Endothelial cell of umbilical vein (primary cell): Measurements from ENCODE around the gene EIF3J. TPM values are rescaled to one million over a fixed set of nuclear protein-coding genes. Genes with fewer than 3 reads are reported as not detected.
A peak's percentile ranks its signal among the peaks of the same experiment; 100 is the strongest.

Experiments
- BruUV-seq: library from RNA; stranded (reverse); fragments of 400-500 nt; replicated peaks from 2 replicates; lab custom pipeline; 2021; lab: Mats Ljungman, UMichigan
- CTCF ChIA-PET: fragments of 300-600, 350-600 bp; sonication (Branson Sonifier 250); formaldehyde crosslinking; loops from one replicate; lab custom pipeline; 2021; ENCODE audit warnings: antibody characterized with exemption, inconsistent platforms; lab: Charles Lee
- POLR2A ChIA-PET: fragments of 300-600, 350-600 bp; sonication (Branson Sonifier 250); formaldehyde crosslinking; loops from one replicate; lab custom pipeline; 2021; ENCODE audit warnings: antibody characterized with exemption, inconsistent platforms; lab: Charles Lee
- DNase-seq: peaks from one replicate; pipeline ENCODE4 v3.0.0-alpha.2; 2011; ENCODE audit warnings: low read depth, low spot score
- FAIRE-seq: peaks from 2 replicates; lab custom pipeline; 2011; peaks lifted over from hg19 to GRCh38; lab: Jason Lieb, UNC
- H2AFZ ChIP-seq: 2 replicates; pipeline ENCODE4 v1.6.0; 2012; ENCODE audit warnings: low read depth, low read length, control low read depth, inconsistent platforms
- H3K27ac ChIP-seq: 2 replicates; pipeline ENCODE4 v1.5.1; 2011; ENCODE audit warnings: low read depth, mild to moderate bottlenecking, control low read depth, low read length, moderate library complexity; ENCODE audit not compliant: insufficient read depth
- H3K27me3 ChIP-seq, 2 experiments: 2 replicates each; pipeline versions ENCODE4 v1.6.0 to v1.6.1; 2011; ENCODE audit warnings: low read length in 2 of 2, mixed read lengths in 1 of 2; ENCODE audit not compliant: control insufficient read depth in 2 of 2, insufficient read depth in 2 of 2
- H3K36me3 ChIP-seq, 2 experiments: 2 replicates in 1 of 2; 3 replicates in 1 of 2; pipeline ENCODE4 v1.5.1; 2011; ENCODE audit warnings: low read length in 2 of 2, mild to moderate bottlenecking in 1 of 2, moderate library complexity in 1 of 2; ENCODE audit not compliant: control insufficient read depth in 2 of 2, insufficient read depth in 2 of 2; ENCODE audit errors: extremely low read depth in 1 of 2
- H3K4me1 ChIP-seq: 3 replicates; pipeline ENCODE4 v1.5.1; 2011; ENCODE audit warnings: mild to moderate bottlenecking, low read length; ENCODE audit not compliant: control insufficient read depth, insufficient read depth; ENCODE audit errors: extremely low read depth
- H3K4me2 ChIP-seq: 2 replicates; pipeline ENCODE4 v1.6.1; 2011; ENCODE audit warnings: low read length, control low read depth, mixed read lengths; ENCODE audit not compliant: insufficient read depth
- H3K4me3 ChIP-seq, 3 experiments: fragments of 200-600 bp in 1 of 3; sonication (generic), shearing (Covaris generic) in 1 of 3; replicated peaks in 1 of 3; 2 replicates each; pipeline ENCODE4 v1.5.1; 2011 to 2016; ENCODE audit warnings: control low read depth in 3 of 3, low read length in 3 of 3, mild to moderate bottlenecking in 2 of 3, inconsistent platforms in 1 of 3, low read depth in 1 of 3, moderate library complexity in 1 of 3; ENCODE audit not compliant: insufficient read depth in 1 of 3
- H3K79me2 ChIP-seq: 2 replicates; pipeline ENCODE4 v1.6.0; 2012; ENCODE audit warnings: low read length, inconsistent platforms; ENCODE audit not compliant: control insufficient read depth, insufficient read depth
- H3K9ac ChIP-seq: replicated peaks from 2 replicates; pipeline ENCODE3; 2011; ENCODE audit warnings: low read length, control low read depth; ENCODE audit not compliant: insufficient read depth; ENCODE audit errors: extremely low read depth
- H3K9me1 ChIP-seq: replicated peaks from 3 replicates; pipeline ENCODE4 v1.6.0; 2011; ENCODE audit warnings: mild to moderate bottlenecking, low read length; ENCODE audit not compliant: control insufficient read depth, insufficient read depth; ENCODE audit errors: extremely low read depth
- H3K9me3 ChIP-seq: replicated peaks from 2 replicates; pipeline ENCODE4 v1.5.1; 2012; ENCODE audit warnings: low read length, inconsistent platforms; ENCODE audit not compliant: control insufficient read depth, insufficient read depth
- H4K20me1 ChIP-seq: replicated peaks from 2 replicates; pipeline ENCODE3; 2011; ENCODE audit warnings: mild to moderate bottlenecking, low read length; ENCODE audit not compliant: control insufficient read depth, insufficient read depth; ENCODE audit errors: extremely low read depth
- EZH2 ChIP-seq: IDR thresholded peaks from 2 replicates; pipeline ENCODE4 v1.6.1; 2012; ENCODE audit warnings: borderline replicate concordance, low read depth, mild to moderate bottlenecking, moderate library complexity, low read length, inconsistent platforms; ENCODE audit not compliant: severe bottlenecking
- FOS ChIP-seq: IDR thresholded peaks from 2 replicates; pipeline ENCODE4 v1.6.1; 2011; ENCODE audit warnings: mild to moderate bottlenecking, low read length, moderate library complexity, borderline replicate concordance; ENCODE audit not compliant: insufficient read depth
- GATA2 ChIP-seq: IDR thresholded peaks from 2 replicates; pipeline ENCODE4 v1.7.0; 2011; ENCODE audit warnings: low read depth, mild to moderate bottlenecking, moderate library complexity, mixed read lengths, low read length; ENCODE audit not compliant: insufficient read length, insufficient read depth
- JUN ChIP-seq: IDR thresholded peaks from 2 replicates; pipeline ENCODE4 v1.6.1; 2011; ENCODE audit warnings: borderline replicate concordance, low read depth; ENCODE audit not compliant: insufficient read length, insufficient read depth
- MYC ChIP-seq: IDR thresholded peaks from one replicate; pipeline ENCODE4 v1.6.1; 2011; ENCODE audit warnings: mild to moderate bottlenecking, low read depth, low read length
- POLR2A ChIP-seq: IDR thresholded peaks from 2 replicates; pipeline ENCODE4 v1.6.1; 2012; ENCODE audit warnings: low read depth, mild to moderate bottlenecking, control low read depth, low read length
- POLR2AphosphoS5 ChIP-seq: IDR thresholded peaks from 2 replicates; pipeline ENCODE4 v1.6.1; 2012; ENCODE audit warnings: low read depth, mild to moderate bottlenecking, control low read depth, low read length, moderate library complexity; ENCODE audit not compliant: insufficient read depth
- dilution Hi-C: fragments of 300-500 bp; cut with MboI; formaldehyde crosslinking; loops from one replicate; pipeline ENCODE4 v1.15.0; 2019; ENCODE audit warnings: low sequenced_read_pairs; ENCODE audit not compliant: extremely low pct_ligation_motif_present
- intact Hi-C: fragments of 100-400 bp; cut with micrococcal nuclease; formaldehyde crosslinking; loops from one replicate; pipeline ENCODE4 v1.10.0; 2022
- polyA plus RNA-seq, 4 experiments: library from polyadenylated mRNA; depleted of rRNA in 3 of 4; stranded (reverse) in 3 of 4; unstranded in 1 of 4; fragments of >200 nt; gene quantifications; 2 replicates each; pipeline versions ENCODE4 v1.2.1 to v1.2.3, GENCODE V29; 2011 to 2012; ENCODE audit warnings: missing spikeins in 1 of 4
- total RNA-seq: library from RNA; stranded (reverse); gene quantifications from 2 replicates; pipeline ENCODE4 v1.2.3, GENCODE V29; 2021
- TF ChIP-seq, protein P1 (sequence below), 2 donors: IDR thresholded peaks; 1 replicate in 1 of 2; 2 replicates in 1 of 2; pipeline ENCODE4 v1.5.1; 2011; ENCODE audit warnings: low read length in 2 of 2, mild to moderate bottlenecking in 2 of 2, moderate library complexity in 2 of 2, control low read depth in 1 of 2, inconsistent platforms in 1 of 2, low read depth in 1 of 2; ENCODE audit not compliant: insufficient read depth in 1 of 2; ENCODE audit errors: extremely low read depth in 1 of 2
- TF ChIP-seq, protein P2 (sequence below): IDR thresholded peaks from 2 replicates; pipeline ENCODE4 v1.6.1; 2011; ENCODE audit not compliant: insufficient read depth, insufficient read length

EIF3J gene
- total and polyA plus RNA-seq, 2 donors (not counting 3 experiments of a cell fraction or from before 2014, with no cell fraction given) = 35.4 to 150 TPM

DNA sequence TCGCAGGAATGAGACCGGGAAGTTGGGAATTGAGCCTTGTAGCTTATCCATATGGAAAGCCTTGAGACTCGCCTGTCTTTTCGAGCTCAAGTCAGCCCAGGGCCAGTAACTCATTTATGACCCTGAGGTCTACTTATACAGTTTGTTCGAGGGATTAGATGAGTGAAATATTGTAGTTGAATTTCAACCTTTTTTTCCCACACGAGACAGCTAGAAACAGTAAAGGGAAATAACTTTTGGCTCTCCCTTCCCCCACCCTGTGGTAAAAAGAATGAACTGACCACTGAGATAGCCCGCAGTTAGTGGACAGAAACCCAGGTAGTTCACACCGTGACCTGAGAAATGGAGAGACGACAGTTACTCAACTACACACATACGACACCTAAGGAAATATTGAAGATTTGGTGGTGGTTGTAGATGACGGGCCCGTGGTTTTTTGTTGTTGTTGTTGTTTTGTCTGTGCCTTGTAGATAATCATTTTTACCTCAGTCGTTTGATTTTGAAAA, 841 bp downstream of the EIF3J start:
- Histone ChIP-seq H3K4me3 (peak overlapping the region; percentile 70 to 92 (median 92)), H3K4me1 (peaks cover 39% of the 10 kb centered on the region), H3K36me3 (peaks cover 0 to 6% of the 10 kb centered on the region in 2 experiments), H3K9ac (peak overlapping the region; percentile 89), H4K20me1 (peaks cover 4% of the 10 kb centered on the region), H3K4me2 (peak overlapping the region; percentile 81), H3K79me2 (peaks cover 63% of the 10 kb centered on the region), H3K27ac (peak overlapping the region; percentile 80), H3K9me3 (no peaks in the 10 kb centered on the region), H3K27me3 (no peaks in the 10 kb centered on the region), H2AFZ (no peak overlapping the region), H3K9me1 (no peaks in the 10 kb centered on the region)
- ChIA-PET CTCF (interaction anchor here (1.2 to 2.2 kb wide), 4 partner anchors 8 to 12 kb away, joined by 3 to 13 read pairs (median 4); no protein-coding TSS in a partner anchor), POLR2A (interaction anchor here (0.6 to 1.8 kb wide), 2 partner anchors 12 to 110 kb away, joined by 3 to 10 read pairs; partner anchors contain the start of gene CTDSPL2)
- intact Hi-C loops = loop anchor here (1.0 kb wide), 1 partner anchor 633 kb away; no protein-coding TSS in a partner anchor
- TF ChIP-seq, protein P1, sequence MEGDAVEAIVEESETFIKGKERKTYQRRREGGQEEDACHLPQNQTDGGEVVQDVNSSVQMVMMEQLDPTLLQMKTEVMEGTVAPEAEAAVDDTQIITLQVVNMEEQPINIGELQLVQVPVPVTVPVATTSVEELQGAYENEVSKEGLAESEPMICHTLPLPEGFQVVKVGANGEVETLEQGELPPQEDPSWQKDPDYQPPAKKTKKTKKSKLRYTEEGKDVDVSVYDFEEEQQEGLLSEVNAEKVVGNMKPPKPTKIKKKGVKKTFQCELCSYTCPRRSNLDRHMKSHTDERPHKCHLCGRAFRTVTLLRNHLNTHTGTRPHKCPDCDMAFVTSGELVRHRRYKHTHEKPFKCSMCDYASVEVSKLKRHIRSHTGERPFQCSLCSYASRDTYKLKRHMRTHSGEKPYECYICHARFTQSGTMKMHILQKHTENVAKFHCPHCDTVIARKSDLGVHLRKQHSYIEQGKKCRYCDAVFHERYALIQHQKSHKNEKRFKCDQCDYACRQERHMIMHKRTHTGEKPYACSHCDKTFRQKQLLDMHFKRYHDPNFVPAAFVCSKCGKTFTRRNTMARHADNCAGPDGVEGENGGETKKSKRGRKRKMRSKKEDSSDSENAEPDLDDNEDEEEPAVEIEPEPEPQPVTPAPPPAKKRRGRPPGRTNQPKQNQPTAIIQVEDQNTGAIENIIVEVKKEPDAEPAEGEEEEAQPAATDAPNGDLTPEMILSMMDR (IDR thresholded peaks at IDR 0.05; ENCODE audit: extremely low read depth in 1 of 2, insufficient read depth in 1 of 2, low read depth in 1 of 2, low read length in 2 of 2) = peak in 1 of 2 donors; percentile 3
- TF ChIP-seq POLR2AphosphoS5 = no peak
- no peak for TF ChIP-seq POLR2A
- BruUV-seq = no TSS peak
- DNase-seq = no peak
- dilution Hi-C loops = no loop called here
- FAIRE-seq = no peak

DNA sequence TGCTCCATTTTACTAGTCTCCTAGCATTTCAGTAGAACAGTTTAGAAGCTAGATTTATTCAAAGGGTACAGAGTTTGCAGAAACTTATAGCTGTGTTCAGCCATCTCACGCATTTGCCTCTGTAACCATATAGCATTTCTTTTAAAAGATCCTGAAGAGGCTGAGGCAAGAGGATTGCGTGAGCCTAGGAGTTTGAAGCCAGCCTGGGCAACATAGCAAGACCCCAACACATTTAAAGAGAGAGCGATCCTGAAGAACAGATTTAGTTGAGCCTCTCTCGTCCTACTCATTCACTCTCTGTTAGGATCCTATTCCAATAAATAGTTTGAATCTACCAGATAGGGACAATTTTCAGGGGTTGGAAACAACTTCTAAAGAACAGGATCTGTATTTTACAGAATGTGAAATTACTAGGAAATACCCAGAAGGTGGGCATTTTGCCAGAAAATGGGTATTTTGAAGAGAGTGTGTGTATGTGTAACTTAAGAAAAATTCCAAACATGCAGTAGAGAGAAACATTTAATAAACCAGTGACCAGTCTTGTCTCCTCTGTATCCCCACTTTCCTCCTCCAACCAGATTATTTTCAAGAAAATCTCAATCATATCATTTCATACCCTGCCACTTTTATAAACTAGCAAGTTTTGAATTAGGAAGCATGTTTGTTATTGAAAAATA, 4.5 kb downstream of the EIF3J start:
- DNase-seq = peak; percentile 74
- dilution Hi-C loops = no loop called here
- H3K4me1 ChIP-seq = peaks cover 34% of the 10 kb centered on the region
- ChIA-PET POLR2A (no interaction called here), CTCF (interaction anchor here (2.2 kb wide), 1 partner anchor 40 kb away, joined by 6 read pairs; no protein-coding TSS in a partner anchor)
- H3K4me3 ChIP-seq = no peak overlapping the region
- H3K36me3 ChIP-seq = peaks cover 0 to 6% of the 10 kb centered on the region in 2 experiments
- H3K27ac ChIP-seq = peak overlapping the region; percentile 43
- H3K9ac ChIP-seq = no peak overlapping the region
- H3K4me2 ChIP-seq = peak overlapping the region; percentile 60
- H3K9me3 ChIP-seq = no peaks in the 10 kb centered on the region
- intact Hi-C loops = no loop called here
- H3K9me1 ChIP-seq = no peaks in the 10 kb centered on the region
- H2AFZ ChIP-seq = no peak overlapping the region
- H3K27me3 ChIP-seq = no peaks in the 10 kb centered on the region
- FAIRE-seq = no peak
- H4K20me1 ChIP-seq = peaks cover 4% of the 10 kb centered on the region
- peaks cover 88% of the 10 kb centered on the region for H3K79me2 ChIP-seq
- BruUV-seq = no TSS peak
- TF ChIP-seq JUN (no peak), FOS (no peak), POLR2AphosphoS5 (no peak), GATA2 (no peak), POLR2A (no peak), MYC (no peak), EZH2 (no peak)
- TF ChIP-seq, protein P2, sequence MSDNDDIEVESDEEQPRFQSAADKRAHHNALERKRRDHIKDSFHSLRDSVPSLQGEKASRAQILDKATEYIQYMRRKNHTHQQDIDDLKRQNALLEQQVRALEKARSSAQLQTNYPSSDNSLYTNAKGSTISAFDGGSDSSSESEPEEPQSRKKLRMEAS = no peak
- TF ChIP-seq, protein P1 (IDR thresholded peaks at IDR 0.05; ENCODE audit: extremely low read depth in 1 of 2, insufficient read depth in 1 of 2, low read depth in 1 of 2, low read length in 2 of 2) = no peak
